Keratinocyte (primary cell): Measurements from ENCODE around the gene NFAM1. TPM values are rescaled to one million over a fixed set of nuclear protein-coding genes. Genes with fewer than 3 reads are reported as not detected.

Experiments used
- DNase-seq: peaks from one replicate; pipeline ENCODE4 v3.0.0-alpha.2; 2011; ENCODE audit warnings: low read depth, missing footprints, low spot score
- FAIRE-seq: peaks from 2 replicates; lab custom pipeline; 2011; peaks lifted over from hg19 to GRCh38; lab: Jason Lieb, UNC
- H2AFZ ChIP-seq: 2 replicates; pipeline ENCODE4 v1.6.0; 2012; ENCODE audit warnings: low read length, control low read depth, inconsistent platforms; ENCODE audit not compliant: control insufficient read depth
- H3K27ac ChIP-seq: 2 replicates; pipeline ENCODE4 v1.5.1; 2011; ENCODE audit warnings: low read length; ENCODE audit not compliant: control insufficient read depth, insufficient read depth
- H3K27me3 ChIP-seq: 3 replicates; pipeline ENCODE4 v1.6.0; 2011; ENCODE audit warnings: low read length; ENCODE audit not compliant: control insufficient read depth, insufficient read depth; ENCODE audit errors: extremely low read depth
- H3K36me3 ChIP-seq, 2 experiments: 2 replicates in 1 of 2; 3 replicates in 1 of 2; pipeline ENCODE4 v1.5.1; 2011; ENCODE audit warnings: low read length in 2 of 2, mild to moderate bottlenecking in 1 of 2; ENCODE audit not compliant: control insufficient read depth in 2 of 2, insufficient read depth in 2 of 2; ENCODE audit errors: extremely low read depth in 1 of 2
- H3K4me1 ChIP-seq: 3 replicates; pipeline ENCODE4 v1.5.1; 2011; ENCODE audit warnings: low read length; ENCODE audit not compliant: control insufficient read depth, insufficient read depth; ENCODE audit errors: extremely low read depth
- H3K4me2 ChIP-seq: 3 replicates; pipeline ENCODE4 v1.6.0; 2011; ENCODE audit warnings: low read depth, low read length; ENCODE audit not compliant: control insufficient read depth, insufficient read depth; ENCODE audit errors: extremely low read depth
- H3K4me3 ChIP-seq, 3 experiments: fragments of 200-600 bp in 1 of 3; sonication (generic) in 1 of 3; 2 replicates in 2 of 3; 3 replicates in 1 of 3; pipeline ENCODE4 v1.5.1; 2011 to 2016; ENCODE audit warnings: low read length in 3 of 3, mild to moderate bottlenecking in 3 of 3, control low read depth in 2 of 3, inconsistent platforms in 1 of 3, low read depth in 1 of 3, mixed read lengths in 1 of 3, mixed run types in 1 of 3, moderate library complexity in 1 of 3; ENCODE audit not compliant: control insufficient read depth in 2 of 3, insufficient read depth in 2 of 3; ENCODE audit errors: extremely low read depth in 1 of 3
- H3K79me2 ChIP-seq: 2 replicates; pipeline ENCODE4 v1.6.0; 2012; ENCODE audit warnings: low read length; ENCODE audit not compliant: control insufficient read depth, insufficient read depth
- H3K9ac ChIP-seq: 3 replicates; pipeline ENCODE4 v1.6.0; 2011; ENCODE audit warnings: low read length; ENCODE audit not compliant: control insufficient read depth, insufficient read depth; ENCODE audit errors: extremely low read depth
- H3K9me1 ChIP-seq: 3 replicates; pipeline ENCODE4 v1.6.0; 2011; ENCODE audit warnings: low read length; ENCODE audit not compliant: control insufficient read depth, insufficient read depth; ENCODE audit errors: extremely low read depth
- H3K9me3 ChIP-seq: 2 replicates; pipeline ENCODE4 v1.5.1; 2012; ENCODE audit warnings: low read depth, low read length; ENCODE audit not compliant: control insufficient read depth
- H4K20me1 ChIP-seq: 3 replicates; pipeline ENCODE4 v1.6.0; 2011; ENCODE audit warnings: low read length; ENCODE audit not compliant: control insufficient read depth, insufficient read depth; ENCODE audit errors: extremely low read depth
- CTCF ChIP-seq, 3 experiments: IDR thresholded peaks in 1 of 3; conservative IDR thresholded peaks in 1 of 3; optimal IDR thresholded peaks in 1 of 3; 2 replicates in 2 of 3; 3 replicates in 1 of 3; pipeline versions ENCODE3 to v1.5.1; 2011; ENCODE audit warnings: low read length in 3 of 3, mild to moderate bottlenecking in 3 of 3, moderate library complexity in 2 of 3, control low read depth in 1 of 3, inconsistent platforms in 1 of 3; ENCODE audit not compliant: insufficient read depth in 2 of 3; ENCODE audit errors: extremely low read depth in 1 of 3
- EZH2 ChIP-seq: IDR thresholded peaks from one replicate; pipeline ENCODE4 v1.6.1; 2012; ENCODE audit warnings: inconsistent platforms, mild to moderate bottlenecking, low read length, moderate library complexity
- dilution Hi-C: fragments of 300-500 bp; cut with MboI; formaldehyde crosslinking; loops from one replicate; pipeline ENCODE4 v1.7.0; 2020; ENCODE audit warnings: low sequenced_read_pairs; ENCODE audit not compliant: extremely low pct_ligation_motif_present
- polyA plus RNA-seq, 5 experiments: library from polyadenylated mRNA; depleted of rRNA in 3 of 5; stranded (reverse) in 3 of 5; stranded (forward) in 1 of 5; unstranded in 1 of 5; fragments of >200 nt; gene quantifications; 1 replicate in 1 of 5; 2 replicates in 3 of 5; 3 replicates in 1 of 5; pipeline versions ENCODE4 v1.2.1 to v1.2.3, GENCODE V29; 2011 to 2012; ENCODE audit warnings: missing spikeins in 2 of 5, low read depth in 1 of 5, low replicate concordance in 1 of 5

The NFAM1 gene
- polyA plus RNA-seq, 1 donor (not counting 4 experiments of a cell fraction or from before 2014, with no cell fraction given): not detected

GRCh38 chr22:42434748-42435425 lies 2.7 kb upstream of the NFAM1 start:
- Histone ChIP-seq H3K4me2 (peak overlapping the region; percentile 2), H3K9me1 (no peaks in the 10 kb centered on the region), H3K36me3 (no peaks in the 10 kb centered on the region), H3K9me3 (no peaks in the 10 kb centered on the region), H3K27me3 (peaks cover 40% of the 10 kb centered on the region), H4K20me1 (no peaks in the 10 kb centered on the region), H3K9ac (no peak overlapping the region), H3K4me1 (peaks cover 30% of the 10 kb centered on the region), H3K4me3 (no peak overlapping the region), H3K27ac (no peak overlapping the region), H2AFZ (no peak overlapping the region), H3K79me2 (no peaks in the 10 kb centered on the region)
- dilution Hi-C loops: no loop called here
- TF ChIP-seq CTCF (optimal IDR thresholded peaks at IDR 0.05 in 1 of 3, IDR thresholded peaks at IDR 0.05 in 1 of 3, conservative IDR thresholded peaks at IDR 0.05 in 1 of 3; ENCODE audit: extremely low read depth in 1 of 3, insufficient read depth in 2 of 3, low read length in 3 of 3) (no peak), EZH2 (no peak)
- FAIRE-seq (no peak), DNase-seq (no peak)

- Histone ChIP-seq H3K4me2 (peak overlapping the region; percentile 2), H3K9ac (no peak overlapping the region), H3K9me3 (no peaks in the 10 kb centered on the region), H3K27me3 (peaks cover 40% of the 10 kb centered on the region), H3K4me3 (no peak overlapping the region), H3K4me1 (peaks cover 27% of the 10 kb centered on the region), H4K20me1 (no peaks in the 10 kb centered on the region), H2AFZ (peak overlapping the region; percentile 2), H3K9me1 (no peaks in the 10 kb centered on the region), H3K79me2 (no peaks in the 10 kb centered on the region), H3K36me3 (no peaks in the 10 kb centered on the region), H3K27ac (no peak overlapping the region)
- FAIRE-seq (peak; percentile 87), DNase-seq (no peak)
- dilution Hi-C loops: no loop called here
- TF ChIP-seq EZH2: no peak
- no peak for TF ChIP-seq CTCF (optimal IDR thresholded peaks at IDR 0.05 in 1 of 3, IDR thresholded peaks at IDR 0.05 in 1 of 3, conservative IDR thresholded peaks at IDR 0.05 in 1 of 3; ENCODE audit: extremely low read depth in 1 of 3, insufficient read depth in 2 of 3, low read length in 3 of 3)
Observed at GRCh38 chr22:42433754-42434682, 1.8 kb upstream of the NFAM1 start.
